Effector memory CD4-positive, alpha-beta T cell (primary cell): ENCODE measurements around the gene SCEL.
"Not testable (repeated sequence)": the region's sequence is repeated elsewhere in the genome, so short reads cannot be mapped to it uniquely, and the experiment has no call there.

Source experiments
- DNase-seq, 3 donors: peaks; one replicate each; pipeline ENCODE4 v3.0.0-alpha.2; 2020
- H3K27ac ChIP-seq: 2 replicates; pipeline ENCODE4 v1.7.0; 2013; ENCODE audit warnings: mild to moderate bottlenecking, low read length, moderate library complexity; ENCODE audit not compliant: insufficient read depth, poor library complexity, severe bottlenecking
- H3K27me3 ChIP-seq: replicated peaks from 2 replicates; pipeline ENCODE4 v1.7.0; 2013; ENCODE audit warnings: mild to moderate bottlenecking, low read length; ENCODE audit not compliant: insufficient read depth, control insufficient read depth, poor library complexity, severe bottlenecking
- H3K36me3 ChIP-seq: 2 replicates; pipeline ENCODE4 v1.7.0; 2013; ENCODE audit warnings: mild to moderate bottlenecking, low read length, moderate library complexity; ENCODE audit not compliant: control insufficient read depth, insufficient read depth
- H3K4me1 ChIP-seq: 2 replicates; pipeline ENCODE4 v1.7.0; 2013; ENCODE audit warnings: low read length, mild to moderate bottlenecking; ENCODE audit not compliant: control insufficient read depth, insufficient read depth, poor library complexity, severe bottlenecking
- H3K4me3 ChIP-seq: 2 replicates; pipeline ENCODE4 v1.7.0; 2013; ENCODE audit warnings: low read length, low read depth, mild to moderate bottlenecking; ENCODE audit not compliant: insufficient read depth, poor library complexity, severe bottlenecking
- H3K9me3 ChIP-seq: 2 replicates; pipeline ENCODE4 v1.7.0; 2013; ENCODE audit warnings: mild to moderate bottlenecking, low read length, moderate library complexity; ENCODE audit not compliant: control insufficient read depth

The SCEL gene

DNA sequence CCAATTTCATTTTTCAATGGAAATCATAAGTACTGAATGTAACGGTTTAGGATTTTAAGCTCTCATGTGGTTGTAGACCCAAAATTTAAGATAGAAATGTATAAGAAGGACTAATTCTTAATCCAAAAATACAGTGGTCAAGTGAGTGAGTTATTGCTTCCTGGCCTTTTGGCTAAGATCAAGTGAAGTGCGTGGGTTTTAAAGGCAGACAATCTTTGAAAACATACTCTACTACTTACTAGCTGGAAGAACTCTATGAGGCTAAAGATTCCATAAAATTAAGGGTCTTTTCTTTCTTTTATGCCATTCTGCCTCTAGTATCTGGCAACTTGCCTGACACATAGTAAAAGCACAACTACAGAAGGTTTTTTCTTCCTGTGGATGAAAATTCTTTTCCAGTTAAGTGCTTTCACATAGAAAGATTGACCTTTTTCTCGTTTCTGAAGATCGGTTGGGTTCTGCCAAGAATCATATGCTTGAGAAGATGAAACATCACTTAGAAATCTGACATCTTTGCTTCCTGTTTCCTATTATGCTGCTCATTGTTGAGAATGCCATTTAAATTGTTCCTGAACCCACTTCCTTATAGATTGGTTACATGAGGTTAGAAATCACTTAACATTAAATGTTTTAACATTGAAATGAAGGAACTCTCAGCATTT lies 26.4 kb upstream of the SCEL start:
- Histone ChIP-seq H3K4me3 (no peak overlapping the region), H3K9me3 (no peaks in the 10 kb centered on the region), H3K27ac (no peak overlapping the region), H3K4me1 (no peaks in the 10 kb centered on the region), H3K36me3 (no peaks in the 10 kb centered on the region), H3K27me3 (no peaks in the 10 kb centered on the region)
- no peak for DNase-seq

GRCh38 chr13:77510156-77510555 lies 25.4 kb upstream of the SCEL start:
- DNase-seq = no peak
- no peaks in the 10 kb centered on the region for H3K27me3 ChIP-seq
- H3K4me1 ChIP-seq = no peaks in the 10 kb centered on the region
- H3K9me3 ChIP-seq = no peaks in the 10 kb centered on the region
- H3K36me3 ChIP-seq = no peaks in the 10 kb centered on the region
- no peak overlapping the region for H3K4me3 ChIP-seq
- no peak overlapping the region for H3K27ac ChIP-seq

- no peaks in the 10 kb centered on the region for H3K36me3 ChIP-seq
- no peaks in the 10 kb centered on the region for H3K27me3 ChIP-seq
- no peaks in the 10 kb centered on the region for H3K9me3 ChIP-seq
- DNase-seq = no peak
- no peaks in the 10 kb centered on the region for H3K4me1 ChIP-seq
- no peak overlapping the region for H3K27ac ChIP-seq
- no peak overlapping the region for H3K4me3 ChIP-seq
Measured at GRCh38 chr13:77511552-77511951, 24.0 kb upstream of the SCEL start.

DNA sequence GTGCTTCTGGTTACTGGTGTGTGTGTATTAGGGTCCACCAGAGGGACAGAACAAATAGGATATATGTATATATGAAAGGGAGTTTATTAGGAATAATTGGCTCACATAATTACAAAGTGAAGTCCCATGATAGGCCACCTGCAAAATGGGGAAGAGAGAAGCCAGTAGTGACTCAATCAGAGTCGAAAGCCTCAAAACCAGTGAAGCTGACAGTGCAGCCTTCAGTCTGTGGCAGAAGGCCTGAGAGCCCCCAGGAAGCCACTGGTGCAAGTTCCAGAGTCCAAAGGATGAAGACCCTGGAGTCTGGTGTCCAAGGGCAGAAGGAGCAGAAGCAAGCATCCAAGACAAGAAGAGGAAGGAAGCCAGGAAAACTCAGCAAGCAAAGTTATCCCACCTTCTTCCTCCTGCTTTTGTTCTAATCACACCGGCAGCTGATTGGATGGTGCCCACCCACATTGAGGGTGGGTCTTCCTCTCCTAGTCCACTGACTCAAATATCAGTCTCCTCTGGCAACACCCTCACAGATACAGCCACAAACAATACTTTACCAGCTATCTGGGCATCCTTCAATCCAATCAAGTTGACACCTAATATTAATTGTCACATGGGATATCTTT lies 21.7 kb upstream of the SCEL start:
- Histone ChIP-seq H3K27ac (no peak overlapping the region), H3K4me1 (no peaks in the 10 kb centered on the region), H3K27me3 (no peaks in the 10 kb centered on the region), H3K4me3 (no peak overlapping the region), H3K36me3 (no peaks in the 10 kb centered on the region), H3K9me3 (no peaks in the 10 kb centered on the region)
- DNase-seq = no peak

DNA sequence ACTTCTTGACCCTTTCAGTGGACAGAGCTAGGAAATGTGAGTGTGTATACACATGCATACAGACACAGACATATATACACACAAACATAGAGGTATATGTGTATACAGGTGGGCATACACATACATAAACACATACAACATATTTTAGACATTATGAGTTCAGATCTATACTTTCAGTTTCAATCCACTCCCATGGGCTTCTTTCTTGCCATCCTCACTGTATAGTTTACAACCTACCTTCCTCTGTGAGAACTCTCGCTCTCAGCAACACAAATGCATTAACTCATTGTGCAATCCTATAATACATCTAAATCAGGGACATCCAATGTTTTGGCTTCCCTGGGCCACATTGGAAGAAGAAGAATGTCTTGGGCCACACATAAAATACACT lies 21.2 kb upstream of the SCEL start:
- Histone ChIP-seq H3K9me3 (no peaks in the 10 kb centered on the region), H3K27me3 (no peaks in the 10 kb centered on the region), H3K27ac (no peak overlapping the region), H3K4me1 (no peaks in the 10 kb centered on the region), H3K36me3 (no peaks in the 10 kb centered on the region), H3K4me3 (no peak overlapping the region)
- no peak for DNase-seq

DNA sequence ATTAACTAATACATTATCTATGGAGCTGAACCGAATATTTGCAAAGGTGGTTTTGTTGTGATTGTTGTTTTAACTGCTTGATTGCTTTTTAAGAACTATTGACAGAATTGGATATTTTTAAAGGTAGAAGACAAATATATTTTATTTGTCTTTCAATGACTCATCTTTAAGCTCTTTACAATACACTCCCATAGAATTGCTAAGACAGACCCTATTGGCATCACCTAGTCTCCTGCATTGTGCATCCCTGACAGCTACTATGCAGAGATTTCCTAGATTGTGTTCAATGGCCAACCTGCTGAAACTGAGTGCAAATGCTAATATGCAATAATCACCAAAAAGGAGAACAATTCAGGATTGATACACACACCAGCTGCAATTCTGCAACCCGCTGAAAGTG lies 19.7 kb upstream of the SCEL start:
- no peaks in the 10 kb centered on the region for H3K9me3 ChIP-seq

GRCh38 chr13:77516342-77516789 lies 19.1 kb upstream of the SCEL start:
- Histone ChIP-seq H3K9me3 (no peaks in the 10 kb centered on the region), H3K4me3 (no peak overlapping the region), H3K27me3 (no peaks in the 10 kb centered on the region), H3K27ac (no peak overlapping the region), H3K36me3 (no peaks in the 10 kb centered on the region), H3K4me1 (no peaks in the 10 kb centered on the region)
- DNase-seq = no peak

More for the DNA sequence above, 19.7 kb upstream of the SCEL start:
- DNase-seq = no peak
- Histone ChIP-seq H3K27ac (no peak overlapping the region), H3K4me3 (no peak overlapping the region), H3K27me3 (no peaks in the 10 kb centered on the region), H3K36me3 (no peaks in the 10 kb centered on the region), H3K4me1 (no peaks in the 10 kb centered on the region)

DNA sequence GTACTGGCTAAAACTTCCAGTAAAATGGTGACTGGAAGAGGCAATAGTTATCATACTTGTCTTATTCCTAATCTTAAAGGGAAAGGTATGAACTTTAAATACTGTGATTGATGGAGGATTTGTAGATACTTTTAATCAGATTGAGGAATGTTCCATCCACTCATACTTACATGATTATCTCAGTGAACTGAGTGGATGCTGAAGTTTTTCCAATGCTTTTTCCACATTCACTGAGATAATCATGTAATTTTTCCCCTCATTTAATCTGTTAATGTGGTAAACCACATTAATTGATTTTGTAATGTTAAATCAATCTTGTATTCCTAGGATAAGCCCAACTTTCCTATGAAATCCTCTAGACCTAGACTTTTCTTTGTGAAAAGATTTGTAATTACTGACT lies 17.2 kb upstream of the SCEL start:
- DNase-seq = no peak
- Histone ChIP-seq H3K9me3 (no peaks in the 10 kb centered on the region), H3K27me3 (no peaks in the 10 kb centered on the region), H3K4me3 (no peak overlapping the region), H3K4me1 (no peaks in the 10 kb centered on the region), H3K36me3 (no peaks in the 10 kb centered on the region), H3K27ac (no peak overlapping the region)

DNA sequence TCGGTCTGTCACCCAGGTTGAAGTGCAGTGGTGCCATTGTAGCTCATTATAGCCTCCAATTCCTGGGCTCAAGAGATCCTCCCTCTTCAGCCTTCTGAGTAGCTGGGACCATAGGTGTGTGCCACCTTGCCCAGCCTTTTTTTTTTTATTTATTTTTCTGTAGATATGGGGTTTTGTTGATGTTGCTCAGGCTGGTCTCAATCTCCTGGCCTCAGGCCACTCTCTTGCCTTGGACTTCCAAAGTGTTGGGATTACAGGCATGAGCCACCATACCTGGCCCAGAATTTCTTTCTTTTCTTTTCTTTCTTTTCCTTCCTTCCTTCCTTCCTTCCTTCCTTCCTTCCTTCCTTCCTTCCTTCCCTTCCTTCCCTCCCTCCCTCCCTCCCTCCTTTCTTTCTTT lies 16.1 kb upstream of the SCEL start:
- not testable (repeated sequence) for H3K9me3 ChIP-seq, H3K4me1 ChIP-seq, H3K4me3 ChIP-seq, H3K27ac ChIP-seq, H3K36me3 ChIP-seq, H3K27me3 ChIP-seq, DNase-seq

GRCh38 chr13:77519808-77520207 lies 15.7 kb upstream of the SCEL start:
- H3K36me3 ChIP-seq = no peaks in the 10 kb centered on the region
- no peaks in the 10 kb centered on the region for H3K9me3 ChIP-seq
- H3K27ac ChIP-seq = no peak overlapping the region
- H3K4me1 ChIP-seq = no peaks in the 10 kb centered on the region
- no peaks in the 10 kb centered on the region for H3K27me3 ChIP-seq
- no peak for DNase-seq
- no peak overlapping the region for H3K4me3 ChIP-seq
